Smooth muscle cell (in vitro differentiated cells): ENCODE results near the gene ATXN7L1. TPM values are rescaled to one million over a fixed set of nuclear protein-coding genes. Genes with fewer than 3 reads are reported as not detected.
A peak's percentile ranks its signal among the peaks of the same experiment; 100 is the strongest.

Experiments used
- DNase-seq: peaks from one replicate; lab custom pipeline; 2025; ENCODE audit not compliant: unreplicated experiment; lab: John Stamatoyannopoulos, UW
- H2AFZ ChIP-seq: fragments of 200-600 bp; sonication (generic); 2 replicates; pipeline ENCODE4 v1.6.0; 2016; ENCODE audit warnings: antibody characterized with exemption, low read depth, mild to moderate bottlenecking
- H3F3A ChIP-seq: fragments of 200-600 bp; sonication (generic); 2 replicates; pipeline ENCODE4 v1.6.0; 2017; ENCODE audit warnings: antibody characterized with exemption, low read depth
- H3K27ac ChIP-seq: fragments of 200-600 bp; sonication (generic); 2 replicates; pipeline ENCODE4 v1.5.1; 2016; ENCODE audit warnings: low read depth, mild to moderate bottlenecking
- H3K27me3 ChIP-seq: fragments of 200-600 bp; sonication (generic); 2 replicates; pipeline ENCODE4 v1.6.1; 2016; ENCODE audit warnings: low read depth, mild to moderate bottlenecking
- H3K36me3 ChIP-seq: fragments of 200-600 bp; sonication (generic); 2 replicates; pipeline ENCODE4 v1.5.1; 2016; ENCODE audit warnings: low read depth
- H3K4me1 ChIP-seq: fragments of 200-600 bp; sonication (generic); 2 replicates; pipeline ENCODE4 v1.5.1; 2016; ENCODE audit warnings: low read depth
- H3K4me2 ChIP-seq: fragments of 200-600 bp; sonication (generic); 2 replicates; pipeline ENCODE4 v1.6.0; 2016; ENCODE audit warnings: mild to moderate bottlenecking
- H3K4me3 ChIP-seq: fragments of 200-600 bp; sonication (generic); 2 replicates; pipeline ENCODE4 v1.5.1; 2016; ENCODE audit warnings: mild to moderate bottlenecking
- H3K79me2 ChIP-seq: fragments of 200-600 bp; sonication (generic); 2 replicates; pipeline ENCODE4 v1.6.0; 2016; ENCODE audit warnings: low read depth, mild to moderate bottlenecking
- H3K9ac ChIP-seq: fragments of 200-600 bp; sonication (generic); 2 replicates; pipeline ENCODE4 v1.6.0; 2016; ENCODE audit warnings: low read depth
- H3K9me3 ChIP-seq: fragments of 200-600 bp; sonication (generic); replicated peaks from 2 replicates; pipeline ENCODE4 v1.5.1; 2016; ENCODE audit warnings: low read depth
- H4K20me1 ChIP-seq: fragments of 200-600 bp; sonication (generic); 2 replicates; pipeline ENCODE4 v1.6.0; 2016; ENCODE audit warnings: low read depth
- CTCF ChIP-seq: fragments of 200-600 bp; sonication (generic); IDR thresholded peaks from 2 replicates; pipeline ENCODE4 v1.5.1; 2017; ENCODE audit warnings: borderline replicate concordance, mild to moderate bottlenecking, antibody characterized with exemption; ENCODE audit not compliant: insufficient read depth, poor library complexity, severe bottlenecking
- WGBS: methylation state at CpG from one replicate; pipeline ENCODE4 v1.1.7; 2016; ENCODE audit warnings: low lambda C conversion rate; 5-methylcytosine and 5-hydroxymethylcytosine counted together
- polyA plus RNA-seq: library from polyadenylated mRNA; unstranded; fragments of >200 nt; fragmentation: Nextera tagmentation; extraction: Ambion mirVana; gene quantifications from 2 replicates; pipeline ENCODE4 v1.2.1, GENCODE V29; 2016
- total RNA-seq: library from RNA; depleted of rRNA; stranded (reverse); fragments of >200 nt; gene quantifications from 2 replicates; pipeline ENCODE4 v1.2.3, GENCODE V29; 2014

Gene ATXN7L1
- total and polyA plus RNA-seq, 2 experiments from 2014 or later: 3.3 to 4.4 TPM

- Histone ChIP-seq H3K4me3 (no peak overlapping the region), H3K4me2 (no peak overlapping the region), H3K4me1 (peaks cover 34% of the 10 kb centered on the region), H3K27ac (no peak overlapping the region), H3K36me3 (no peaks in the 10 kb centered on the region), H4K20me1 (no peaks in the 10 kb centered on the region), H3F3A (no peaks in the 10 kb centered on the region), H3K9ac (no peak overlapping the region), H2AFZ (no peak overlapping the region), H3K27me3 (no peaks in the 10 kb centered on the region), H3K79me2 (no peaks in the 10 kb centered on the region), H3K9me3 (no peaks in the 10 kb centered on the region)
- 86% methylated on average over 7 of the region's 7 CpGs for WGBS
- no peak for DNase-seq
- no peak for TF ChIP-seq CTCF
These were observed 234.1 kb downstream of the ATXN7L1 start for GRCh38 chr7:105642264-105642663.

GRCh38 chr7:105640956-105641810 lies 235.2 kb downstream of the ATXN7L1 start:
- Histone ChIP-seq H3F3A (no peaks in the 10 kb centered on the region), H3K4me2 (no peak overlapping the region), H3K36me3 (no peaks in the 10 kb centered on the region), H3K9ac (no peak overlapping the region), H3K4me3 (no peak overlapping the region), H3K27me3 (no peaks in the 10 kb centered on the region), H3K9me3 (no peaks in the 10 kb centered on the region), H2AFZ (no peak overlapping the region), H3K79me2 (no peaks in the 10 kb centered on the region), H3K4me1 (peaks cover 34% of the 10 kb centered on the region), H3K27ac (no peak overlapping the region), H4K20me1 (no peaks in the 10 kb centered on the region)
- no peak for DNase-seq
- no peak for TF ChIP-seq CTCF
- 95% methylated on average over 16 of the region's 16 CpGs for WGBS

GRCh38 chr7:105639667-105640493 lies 236.5 kb downstream of the ATXN7L1 start:
- Histone ChIP-seq H3K4me3 (no peak overlapping the region), H3K9me3 (no peaks in the 10 kb centered on the region), H2AFZ (no peak overlapping the region), H3K27me3 (no peaks in the 10 kb centered on the region), H3K79me2 (no peaks in the 10 kb centered on the region), H3F3A (no peaks in the 10 kb centered on the region), H3K4me1 (peaks cover 34% of the 10 kb centered on the region), H3K9ac (no peak overlapping the region), H3K4me2 (peak overlapping the region; percentile 40), H4K20me1 (no peaks in the 10 kb centered on the region), H3K27ac (no peak overlapping the region), H3K36me3 (no peaks in the 10 kb centered on the region)
- 72% methylated on average over 19 of the region's 19 CpGs for WGBS
- no peak for DNase-seq
- no peak for TF ChIP-seq CTCF
